Motor neuron (in vitro differentiated cells): ENCODE data around the gene DGKD. TPM values are rescaled to one million over a fixed set of nuclear protein-coding genes. Genes with fewer than 3 reads are reported as not detected.
A peak's percentile ranks its signal among the peaks of the same experiment; 100 is the strongest.

Experiments
- ATAC-seq, 8 experiments: fragments of 200-7000 bp; cut with Tn5 transposase; replicated peaks in 6 of 8; 2 replicates each; pipeline ENCODE4 v1.8.0; 2021; ENCODE audit warnings: mild to moderate bottlenecking in 8 of 8, moderate library complexity in 8 of 8
- H3K27ac ChIP-seq, 2 donors: fragments of 250-450 bp; sonication (Bioruptor Pico); 2 replicates each; pipeline ENCODE4 v1.9.0; 2021; ENCODE audit warnings: antibody characterized with exemption in 2 of 2, mild to moderate bottlenecking in 2 of 2, moderate library complexity in 1 of 2
- H3K4me1 ChIP-seq, 2 donors: fragments of 250-450 bp; sonication (Bioruptor Pico); replicated peaks in 1 of 2; 2 replicates each; pipeline ENCODE4 v1.6.1; 2021; ENCODE audit warnings: antibody characterized with exemption in 2 of 2, mild to moderate bottlenecking in 2 of 2, moderate library complexity in 1 of 2
- H3K4me3 ChIP-seq, 5 donors: fragments of 250-450 bp; sonication (Bioruptor Pico); 2 replicates each; pipeline ENCODE4 v1.9.0; 2021; ENCODE audit warnings: antibody characterized with exemption in 5 of 5, mild to moderate bottlenecking in 5 of 5, moderate library complexity in 4 of 5
- WGBS, 10 experiments: fragments of 450-650 bp; shearing (Covaris generic); methylation state at CpG; one replicate each; pipeline ENCODE4 v1.0.0; 2022; 5-methylcytosine and 5-hydroxymethylcytosine counted together
- in situ Hi-C, 9 experiments: fragments of 400-800 bp; cut with MboI; loops; one replicate each; pipeline ENCODE4 v1.15.0; 2021; ENCODE audit warnings: low sequenced_read_pairs in 9 of 9, low pct_unique_long_range_greater_than_20kb in 2 of 9; ENCODE audit not compliant: unreplicated experiment in 9 of 9
- total RNA-seq, 8 experiments: library from RNA; unstranded; fragments of 300-600 nt; gene quantifications; 2 replicates each; pipeline versions ENCODE4 v1.2.3 to v1.2.4, GENCODE V29; 2022

DGKD gene
- total RNA-seq, 8 experiments from 2014 or later = 11.0 to 40.8 (median 22.3) TPM

- Histone ChIP-seq H3K27ac (no peak overlapping the region), H3K4me3 (no peak overlapping the region), H3K4me1 (no peaks in the 10 kb centered on the region)
- no peak for ATAC-seq
- in situ Hi-C loops = no loop called here
- WGBS, 10 experiments = 82 to 100% (median 91%) methylated on average over 2 to 5 of the region's 5 CpGs; no CpG with 5 or more reads in 4 of the 10 experiments
Measured at GRCh38 chr2:233402789-233403188, 48.5 kb downstream of the DGKD start.

GRCh38 chr2:233404222-233404621 is 49.9 kb downstream of the DGKD start:
- peak in 3 of 8 experiments; percentile 41 to 67 (median 66) for ATAC-seq
- Histone ChIP-seq H3K27ac (no peak overlapping the region), H3K4me1 (no peaks in the 10 kb centered on the region), H3K4me3 (no peak overlapping the region)
- in situ Hi-C loops = no loop called here

- WGBS, 10 experiments = 50 to 100% (median 92%) methylated on average over 1 to 2 of the region's 2 CpGs; no CpG with 5 or more reads in 2 of the 10 experiments
Measured at GRCh38 chr2:233406865-233407264, 52.6 kb downstream of the DGKD start.

GRCh38 chr2:233407771-233408181 is 53.5 kb downstream of the DGKD start:
- Histone ChIP-seq H3K4me1 (no peaks in the 10 kb centered on the region), H3K27ac (no peak overlapping the region), H3K4me3 (no peak overlapping the region)
- WGBS, 10 experiments = 58 to 100% (median 97%) methylated on average over 1 to 8 of the region's 8 CpGs; no CpG with 5 or more reads in 1 of the 10 experiments
- ATAC-seq = no peak
- in situ Hi-C loops = no loop called here

More at GRCh38 chr2:233406865-233407264, 52.6 kb downstream of the DGKD start:
- in situ Hi-C loops = no loop called here
- H3K4me1 ChIP-seq = no peaks in the 10 kb centered on the region
- ATAC-seq = no peak
- H3K27ac ChIP-seq = no peak overlapping the region
- H3K4me3 ChIP-seq = no peak overlapping the region

- no peak for ATAC-seq
- H3K27ac ChIP-seq = no peak overlapping the region
- no peak overlapping the region for H3K4me3 ChIP-seq
- 20 to 94% (median 81%) methylated on average over 1 to 5 of the region's 9 CpGs; no CpG with 5 or more reads in 2 of the 10 experiments for WGBS, 10 experiments
- in situ Hi-C loops = no loop called here
- H3K4me1 ChIP-seq = no peaks in the 10 kb centered on the region
Measured at GRCh38 chr2:233408366-233409285, 54.3 kb downstream of the DGKD start.

GRCh38 chr2:233409286-233409991 is 55.1 kb downstream of the DGKD start:
- no peak overlapping the region for H3K27ac ChIP-seq
- H3K4me1 ChIP-seq = no peaks in the 10 kb centered on the region
- ATAC-seq = peak in 2 of 8 experiments; percentile 79 to 89
- in situ Hi-C loops = no loop called here
- H3K4me3 ChIP-seq = no peak overlapping the region
- 47 to 100% (median 83%) methylated on average over 2 to 6 of the region's 6 CpGs for WGBS, 10 experiments

- Histone ChIP-seq H3K4me1 (no peaks in the 10 kb centered on the region), H3K4me3 (no peak overlapping the region), H3K27ac (no peak overlapping the region)
- in situ Hi-C loops = no loop called here
- WGBS, 10 experiments = 88 to 100% (median 100%) methylated on average over 1 to 5 of the region's 5 CpGs; no CpG with 5 or more reads in 3 of the 10 experiments
- no peak for ATAC-seq
Measured at GRCh38 chr2:233410196-233410760, 56.0 kb downstream of the DGKD start.

GRCh38 chr2:233411162-233411561 is 56.9 kb downstream of the DGKD start:
- Histone ChIP-seq H3K27ac (no peak overlapping the region), H3K4me1 (no peaks in the 10 kb centered on the region), H3K4me3 (no peak overlapping the region)
- ATAC-seq = no peak
- 60 to 100% (median 100%) methylated on average over 1 of the region's 1 CpG; no CpG with 5 or more reads in 3 of the 10 experiments for WGBS, 10 experiments
- in situ Hi-C loops = no loop called here

GRCh38 chr2:233412405-233412804 is 58.1 kb downstream of the DGKD start:
- in situ Hi-C loops = no loop called here
- ATAC-seq = no peak

GRCh38 chr2:233413046-233413445 is 58.8 kb downstream of the DGKD start:
- H3K4me3 ChIP-seq = no peak overlapping the region
- in situ Hi-C loops = no loop called here
- no peaks in the 10 kb centered on the region for H3K4me1 ChIP-seq
- no peak overlapping the region for H3K27ac ChIP-seq
- peak in 2 of 8 experiments; percentile 36 to 56 for ATAC-seq
- WGBS, 10 experiments = 83 to 100% (median 96%) methylated on average over 1 to 4 of the region's 4 CpGs; no CpG with 5 or more reads in 1 of the 10 experiments

More at GRCh38 chr2:233412405-233412804, 58.1 kb downstream of the DGKD start:
- WGBS, 10 experiments = 83 to 100% (median 95%) methylated on average over 2 to 3 of the region's 3 CpGs
- H3K27ac ChIP-seq = no peak overlapping the region
- no peak overlapping the region for H3K4me3 ChIP-seq
- no peaks in the 10 kb centered on the region for H3K4me1 ChIP-seq

GRCh38 chr2:233413559-233414272 is 59.4 kb downstream of the DGKD start:
- Histone ChIP-seq H3K27ac (no peak overlapping the region), H3K4me3 (no peak overlapping the region), H3K4me1 (no peaks in the 10 kb centered on the region)
- WGBS, 10 experiments = 34 to 100% (median 82%) methylated on average over 1 to 7 of the region's 9 CpGs
- in situ Hi-C loops = no loop called here
- ATAC-seq = peak in 5 of 8 experiments; percentile 22 to 95 (median 60)

GRCh38 chr2:233414273-233414654 is 60.0 kb downstream of the DGKD start:
- 90 to 100% (median 93%) methylated on average over 1 to 3 of the region's 4 CpGs; no CpG with 5 or more reads in 5 of the 10 experiments for WGBS, 10 experiments
- no peak for ATAC-seq

More at GRCh38 chr2:233414273-233414654, 60.0 kb downstream of the DGKD start:
- H3K4me1 ChIP-seq = no peaks in the 10 kb centered on the region
- no peak overlapping the region for H3K4me3 ChIP-seq
- in situ Hi-C loops = no loop called here
- no peak overlapping the region for H3K27ac ChIP-seq
